ENCODE measurements around the gene RGS14. TPM values are rescaled to one million over a fixed set of nuclear protein-coding genes. Genes with fewer than 3 reads are reported as not detected.

RGS14 gene
- total and polyA plus RNA-seq, 8 donors = 4.2 to 100 (median 19.0) TPM; not detected in 1

GRCh38 chr5:177310332-177310731 lies 47.4 kb upstream of the RGS14 start:
- 87 to 93% (median 92%) methylated on average over 10 to 13 of the region's 13 CpGs for WGBS, 5 donors
- Histone ChIP-seq H3K27me3 (no peaks in the 10 kb centered on the region), H3K36me3 (peaks cover 22 to 28% (median 25%) of the 10 kb centered on the region in 4 donors), H3K9me3 (no peaks in the 10 kb centered on the region), H3K4me3 (peak overlapping the region in 1 of 4 donors; percentile 73), H3K27ac (peak overlapping the region in 2 of 5 donors; percentile 40 to 88), H3K4me1 (peaks cover 31 to 77% (median 52%) of the 10 kb centered on the region in 4 donors)
- intact Hi-C loops (cut with DNase I; ENCODE audit: low total_unique reads) = no loop called here
- TF ChIP-seq CTCF (IDR thresholded peaks at IDR 0.05) (no peak), EP300 (IDR thresholded peaks at IDR 0.05) (no peak)
- DNase-seq = no peak

GRCh38 chr5:177310757-177311391 lies 46.9 kb upstream of the RGS14 start:
- H3K36me3 ChIP-seq = peaks cover 17 to 22% (median 20%) of the 10 kb centered on the region in 4 donors
- intact Hi-C loops (cut with DNase I; ENCODE audit: low total_unique reads) = no loop called here
- peak overlapping the region; percentile 46 to 73 (median 62) for H3K4me3 ChIP-seq
- H3K4me1 ChIP-seq = peaks cover 25 to 71% (median 47%) of the 10 kb centered on the region in 4 donors
- WGBS, 5 donors = 16 to 29% (median 18%) methylated on average over 15 to 20 of the region's 20 CpGs
- TF ChIP-seq CTCF (IDR thresholded peaks at IDR 0.05) (no peak), POLR2AphosphoS5 (IDR thresholded peaks at IDR 0.05) (no peak), POLR2A (IDR thresholded peaks at IDR 0.05) (no peak), EP300 (IDR thresholded peaks at IDR 0.05) (no peak)
- no peaks in the 10 kb centered on the region for H3K27me3 ChIP-seq
- peak overlapping the region in 3 of 5 donors; percentile 40 to 88 (median 68) for H3K27ac ChIP-seq
- no peaks in the 10 kb centered on the region for H3K9me3 ChIP-seq
- peak in 1 of 2 donors; percentile 70 for DNase-seq

GRCh38 chr5:177311392-177311722 lies 46.4 kb upstream of the RGS14 start:
- 0 to 2% (median 1%) methylated on average over 8 to 23 of the region's 23 CpGs; no CpG with 5 or more reads in 1 of the 5 donors for WGBS, 5 donors
- TF ChIP-seq CTCF (IDR thresholded peaks at IDR 0.05) = no peak
- TF ChIP-seq POLR2AphosphoS5 (IDR thresholded peaks at IDR 0.05) = no peak
- no peak for TF ChIP-seq EP300 (IDR thresholded peaks at IDR 0.05)
- TF ChIP-seq POLR2A (IDR thresholded peaks at IDR 0.05) = no peak
- peak in 1 of 2 donors; percentile 51 for DNase-seq
- H3K36me3 ChIP-seq = peaks cover 13 to 17% (median 15%) of the 10 kb centered on the region in 4 donors
- peak overlapping the region; percentile 46 to 73 (median 62) for H3K4me3 ChIP-seq
- intact Hi-C loops (cut with DNase I; ENCODE audit: low total_unique reads) = no loop called here
- no peaks in the 10 kb centered on the region for H3K9me3 ChIP-seq
- peaks cover 24 to 66% (median 46%) of the 10 kb centered on the region in 4 donors for H3K4me1 ChIP-seq
- peak overlapping the region in 3 of 5 donors; percentile 7 to 78 (median 68) for H3K27ac ChIP-seq
- no peaks in the 10 kb centered on the region for H3K27me3 ChIP-seq

- H3K4me1 ChIP-seq = peaks cover 24 to 62% (median 46%) of the 10 kb centered on the region in 4 donors
- no peaks in the 10 kb centered on the region for H3K9me3 ChIP-seq
- H3K27me3 ChIP-seq = no peaks in the 10 kb centered on the region
- DNase-seq = peak; percentile 98
- 0 to 1% (median 1%) methylated on average over 16 to 78 of the region's 78 CpGs for WGBS, 5 donors
- peak within 1 kb of the TSS in 4 of 5 donors; percentile 19 to 88 (median 54) for H3K27ac ChIP-seq
- peaks cover 7 to 11% (median 10%) of the 10 kb centered on the region in 4 donors for H3K36me3 ChIP-seq
- H3K4me3 ChIP-seq = peak within 1 kb of the TSS; percentile 46 to 73 (median 62)
- TF ChIP-seq EP300 (IDR thresholded peaks at IDR 0.05) (no peak), POLR2AphosphoS5 (IDR thresholded peaks at IDR 0.05) (peak in 1 of 3 donors; percentile 53)
- intact Hi-C loops (cut with DNase I; ENCODE audit: low total_unique reads) = no loop called here
Observed at GRCh38 chr5:177311723-177312648, 45.7 kb upstream of the RGS14 start, which contains the start of gene MXD3. MXD3 (minus strand) TSS chr5:177311898; CDS start chr5:177311830, 68 bp downstream.
